Loucy (cell line): Measurements from ENCODE around the gene CD79A.

Source experiments
- H2AFZ ChIP-seq: fragments of 200-600 bp; sonication (generic); 2 replicates; pipeline ENCODE4 v1.6.0; 2016; ENCODE audit warnings: antibody characterized with exemption, mild to moderate bottlenecking, low read length, moderate library complexity
- H3F3A ChIP-seq: fragments of 200-600 bp; 2 replicates; pipeline ENCODE4 v1.6.0; 2016; ENCODE audit warnings: antibody characterized with exemption, low read depth, mild to moderate bottlenecking
- H3K27me3 ChIP-seq: fragments of 200-600 bp; sonication (generic); 2 replicates; pipeline ENCODE4 v1.6.1; 2014; ENCODE audit warnings: low read length, mild to moderate bottlenecking; ENCODE audit not compliant: insufficient read depth, poor library complexity, severe bottlenecking
- H3K36me3 ChIP-seq: fragments of 200-600 bp; sonication (generic); 2 replicates; pipeline ENCODE4 v1.6.1; 2016; ENCODE audit warnings: low read length; ENCODE audit not compliant: insufficient read depth
- H3K4me1 ChIP-seq: fragments of 200-600 bp; sonication (generic); 2 replicates; pipeline ENCODE4 v1.5.1; 2014; ENCODE audit warnings: low read length, mild to moderate bottlenecking; ENCODE audit not compliant: insufficient read depth, poor library complexity, severe bottlenecking
- H3K4me2 ChIP-seq: fragments of 200-600 bp; sonication (generic); 2 replicates; pipeline ENCODE4 v1.6.0; 2014; ENCODE audit warnings: antibody characterized with exemption, low read length, low read depth, mild to moderate bottlenecking; ENCODE audit not compliant: poor library complexity, severe bottlenecking
- H3K4me3 ChIP-seq: fragments of 200-600 bp; sonication (generic); 2 replicates; pipeline ENCODE4 v1.5.1; 2014; ENCODE audit warnings: low read length, mild to moderate bottlenecking, mixed read lengths; ENCODE audit not compliant: poor library complexity, severe bottlenecking
- H3K79me2 ChIP-seq: fragments of 200-600 bp; sonication (generic); 2 replicates; pipeline ENCODE4 v1.6.1; 2014; ENCODE audit warnings: low read length; ENCODE audit not compliant: insufficient read depth
- H3K9ac ChIP-seq: fragments of 200-600 bp; sonication (generic); 2 replicates; pipeline ENCODE4 v1.6.0; 2014; ENCODE audit warnings: mild to moderate bottlenecking, low read depth, low read length, moderate library complexity; ENCODE audit not compliant: poor library complexity, severe bottlenecking
- H3K9me2 ChIP-seq: fragments of 200-600 bp; sonication (generic); replicated peaks from 2 replicates; pipeline ENCODE4 v1.6.1; 2016; ENCODE audit warnings: low read depth, low read length, mixed read lengths
- H3K9me3 ChIP-seq: fragments of 200-600 bp; sonication (generic); 2 replicates; pipeline ENCODE4 v1.6.1; 2014; ENCODE audit warnings: mild to moderate bottlenecking, antibody characterized with exemption, low read length, low read depth; ENCODE audit not compliant: insufficient read depth
- H4K20me1 ChIP-seq: fragments of 200-600 bp; sonication (generic); 2 replicates; pipeline ENCODE4 v1.6.0; 2014; ENCODE audit warnings: antibody characterized with exemption, low read length, mild to moderate bottlenecking; ENCODE audit not compliant: insufficient read depth, poor library complexity, severe bottlenecking
- EZH2phosphoT487 ChIP-seq: fragments of 200-600 bp; IDR thresholded peaks from 2 replicates; pipeline ENCODE4 v1.6.1; 2018; ENCODE audit warnings: antibody characterized with exemption, mild to moderate bottlenecking, moderate library complexity, borderline replicate concordance
- TF ChIP-seq, protein P1 (sequence below): fragments of 200-600 bp; sonication (generic); conservative IDR thresholded peaks from 2 replicates; pipeline ENCODE4 v1.5.1; 2014; ENCODE audit warnings: mild to moderate bottlenecking, antibody characterized with exemption, low read length

CD79A gene

DNA sequence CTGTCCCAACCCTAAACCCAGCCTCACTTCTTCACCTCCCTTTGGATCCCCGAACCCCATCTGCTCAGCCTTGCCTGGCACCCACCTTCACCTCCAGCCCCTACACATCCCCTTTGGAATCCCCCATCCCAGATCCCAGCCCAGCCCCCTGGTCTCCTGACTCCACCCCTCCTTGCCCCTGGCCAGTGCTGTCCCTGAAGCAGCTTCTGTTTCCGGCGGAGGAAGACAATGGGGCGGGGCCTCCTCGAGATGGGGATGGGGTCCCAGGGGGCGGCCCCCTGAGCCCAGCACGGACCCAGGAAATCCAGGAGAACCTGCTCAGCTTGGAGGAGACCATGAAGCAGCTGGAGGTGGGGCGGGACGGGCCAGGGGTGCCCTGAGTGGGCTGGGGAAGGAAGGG is 29.2 kb downstream of the CD79A start:
- peaks cover 56% of the 10 kb centered on the region; the same call in 1 of the 2 replicates for H3K36me3 ChIP-seq
- H3K4me3 ChIP-seq: no peak overlapping the region
- H4K20me1 ChIP-seq: no peaks in the 10 kb centered on the region

DNA sequence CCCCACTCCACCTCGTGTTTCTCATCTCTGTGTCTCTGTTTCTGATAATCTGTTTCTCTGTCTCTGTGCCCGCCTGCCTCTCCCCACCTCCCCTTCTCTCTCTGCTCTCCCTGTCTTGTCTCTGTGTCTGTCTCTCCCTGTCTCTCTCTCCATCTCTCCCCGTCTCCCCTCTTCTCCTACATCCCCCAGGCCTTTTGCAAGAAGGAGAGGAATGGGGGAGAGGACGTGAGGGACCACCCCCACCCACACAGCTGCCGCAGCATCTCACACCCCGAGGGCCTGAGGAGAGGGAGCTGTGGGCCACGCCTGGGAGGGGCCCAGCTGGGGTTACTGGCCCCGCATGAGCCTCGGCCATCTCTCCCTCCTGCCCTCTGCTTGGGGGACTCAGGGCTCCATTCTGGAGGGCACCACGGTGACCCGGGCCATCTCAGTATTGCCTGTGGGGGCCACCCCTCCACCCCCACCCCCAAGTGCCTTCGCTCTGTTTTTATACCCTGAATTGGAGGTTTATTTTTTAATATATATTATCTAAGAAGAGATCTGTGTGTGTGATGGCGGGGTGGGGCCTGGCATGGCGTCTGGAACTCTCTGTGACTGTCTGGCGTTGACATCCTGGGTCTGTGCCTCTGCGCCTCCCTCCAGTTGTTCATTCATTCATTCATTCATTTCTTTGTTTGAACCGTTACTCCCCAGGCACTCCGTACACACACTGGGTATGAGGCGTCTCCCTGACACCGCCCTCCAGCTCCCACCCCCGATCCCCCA is 30.0 kb downstream of the CD79A start:
- H3K9me2 ChIP-seq: no peaks in the 10 kb centered on the region
- no peaks in the 10 kb centered on the region for H3K4me1 ChIP-seq
- no peak overlapping the region for H3K9ac ChIP-seq
- no peaks in the 10 kb centered on the region for H3K9me3 ChIP-seq
- no peaks in the 10 kb centered on the region for H3F3A ChIP-seq
- no peaks in the 10 kb centered on the region for H3K79me2 ChIP-seq
- H2AFZ ChIP-seq: no peak overlapping the region
- TF ChIP-seq, protein P1, sequence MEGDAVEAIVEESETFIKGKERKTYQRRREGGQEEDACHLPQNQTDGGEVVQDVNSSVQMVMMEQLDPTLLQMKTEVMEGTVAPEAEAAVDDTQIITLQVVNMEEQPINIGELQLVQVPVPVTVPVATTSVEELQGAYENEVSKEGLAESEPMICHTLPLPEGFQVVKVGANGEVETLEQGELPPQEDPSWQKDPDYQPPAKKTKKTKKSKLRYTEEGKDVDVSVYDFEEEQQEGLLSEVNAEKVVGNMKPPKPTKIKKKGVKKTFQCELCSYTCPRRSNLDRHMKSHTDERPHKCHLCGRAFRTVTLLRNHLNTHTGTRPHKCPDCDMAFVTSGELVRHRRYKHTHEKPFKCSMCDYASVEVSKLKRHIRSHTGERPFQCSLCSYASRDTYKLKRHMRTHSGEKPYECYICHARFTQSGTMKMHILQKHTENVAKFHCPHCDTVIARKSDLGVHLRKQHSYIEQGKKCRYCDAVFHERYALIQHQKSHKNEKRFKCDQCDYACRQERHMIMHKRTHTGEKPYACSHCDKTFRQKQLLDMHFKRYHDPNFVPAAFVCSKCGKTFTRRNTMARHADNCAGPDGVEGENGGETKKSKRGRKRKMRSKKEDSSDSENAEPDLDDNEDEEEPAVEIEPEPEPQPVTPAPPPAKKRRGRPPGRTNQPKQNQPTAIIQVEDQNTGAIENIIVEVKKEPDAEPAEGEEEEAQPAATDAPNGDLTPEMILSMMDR: no peak
- TF ChIP-seq EZH2phosphoT487: no peak
- H4K20me1 ChIP-seq: no peaks in the 10 kb centered on the region
- H3K4me2 ChIP-seq: no peak overlapping the region
- H3K4me3 ChIP-seq: no peak overlapping the region
- no peaks in the 10 kb centered on the region for H3K27me3 ChIP-seq
- peaks cover 48% of the 10 kb centered on the region; the same call in 1 of the 2 replicates for H3K36me3 ChIP-seq

More for the DNA sequence above, 29.2 kb downstream of the CD79A start:
- Histone ChIP-seq H2AFZ (no peak overlapping the region), H3F3A (no peaks in the 10 kb centered on the region), H3K9me2 (no peaks in the 10 kb centered on the region), H3K79me2 (no peaks in the 10 kb centered on the region), H3K27me3 (no peaks in the 10 kb centered on the region), H3K9ac (no peak overlapping the region), H3K4me1 (no peaks in the 10 kb centered on the region), H3K9me3 (no peaks in the 10 kb centered on the region), H3K4me2 (no peak overlapping the region)
- no peak for TF ChIP-seq EZH2phosphoT487
- TF ChIP-seq, protein P1: no peak

DNA sequence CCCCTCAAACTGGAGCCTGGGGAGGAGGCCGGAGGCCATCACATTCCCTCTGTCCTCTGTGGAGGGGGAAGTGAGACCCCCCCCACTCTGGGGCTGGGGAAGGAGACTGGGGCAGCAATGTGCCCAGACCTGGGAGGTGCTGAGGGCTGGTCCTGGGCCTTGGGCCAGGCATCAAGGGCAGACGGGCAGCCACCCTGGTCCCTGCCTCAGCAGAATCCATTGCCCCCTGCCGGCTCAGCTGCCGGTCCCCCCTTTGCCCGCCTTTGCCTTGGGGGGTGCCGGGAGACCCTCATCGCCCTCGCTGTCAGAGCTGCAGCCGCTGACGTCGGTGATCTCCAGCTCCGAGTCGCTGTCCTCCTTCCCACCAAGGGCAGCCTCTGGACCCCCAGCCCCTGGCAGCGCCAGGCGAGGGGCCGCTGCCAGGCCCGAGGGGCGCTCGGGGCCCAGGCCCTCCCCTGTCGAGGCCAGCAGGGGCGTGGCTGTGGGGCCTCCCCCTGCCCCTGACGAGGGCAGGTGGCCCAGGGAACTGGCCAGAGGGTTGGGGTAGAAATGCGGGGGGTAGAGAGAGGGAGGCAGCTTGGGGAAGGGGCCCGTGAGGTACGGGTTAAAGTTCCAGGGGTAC is 31.0 kb downstream of the CD79A start:
- Histone ChIP-seq H3K4me3 (no peak overlapping the region), H3K4me1 (no peaks in the 10 kb centered on the region), H3K4me2 (no peak overlapping the region), H3K79me2 (no peaks in the 10 kb centered on the region), H3K9ac (no peak overlapping the region), H4K20me1 (no peaks in the 10 kb centered on the region), H3K36me3 (peaks cover 38% of the 10 kb centered on the region; the same call in 1 of the 2 replicates), H3K27me3 (no peaks in the 10 kb centered on the region), H3K9me3 (no peaks in the 10 kb centered on the region), H3K9me2 (no peaks in the 10 kb centered on the region), H3F3A (no peaks in the 10 kb centered on the region), H2AFZ (no peak overlapping the region)
- TF ChIP-seq, protein P1: no peak
- TF ChIP-seq EZH2phosphoT487: no peak
